BLaER1 (cell line): ENCODE measurements around the gene COL18A1.

Source experiments
- H3K27ac ChIP-seq: shearing (Covaris generic); formaldehyde crosslinking; 2 replicates; pipeline ENCODE4 v1.8.1; 2022
- H3K27me3 ChIP-seq: shearing (Covaris generic); formaldehyde crosslinking; 2 replicates; pipeline ENCODE4 v1.8.1; 2022
- H3K36me3 ChIP-seq: shearing (Covaris generic); formaldehyde crosslinking; 2 replicates; pipeline ENCODE4 v1.8.1; 2022
- H3K4me1 ChIP-seq: shearing (Covaris generic); formaldehyde crosslinking; 2 replicates; pipeline ENCODE4 v1.8.1; 2022
- H3K4me2 ChIP-seq: shearing (Covaris generic); formaldehyde crosslinking; 2 replicates; pipeline ENCODE4 v1.8.1; 2022
- H3K4me3 ChIP-seq: shearing (Covaris generic); formaldehyde crosslinking; 2 replicates; pipeline ENCODE4 v1.8.1; 2022
- H3K9ac ChIP-seq: shearing (Covaris generic); formaldehyde crosslinking; 2 replicates; pipeline ENCODE4 v1.8.1; 2022
- H3K9me3 ChIP-seq: shearing (Covaris generic); formaldehyde crosslinking; 2 replicates; pipeline ENCODE4 v1.8.1; 2022
- H4K20me1 ChIP-seq: shearing (Covaris generic); formaldehyde crosslinking; 2 replicates; pipeline ENCODE4 v1.8.1; 2022
- Cebpa-rat ChIP-seq: shearing (Covaris generic); IDR thresholded peaks from 2 replicates; pipeline ENCODE4 v1.8.1; 2022

COL18A1 gene

DNA sequence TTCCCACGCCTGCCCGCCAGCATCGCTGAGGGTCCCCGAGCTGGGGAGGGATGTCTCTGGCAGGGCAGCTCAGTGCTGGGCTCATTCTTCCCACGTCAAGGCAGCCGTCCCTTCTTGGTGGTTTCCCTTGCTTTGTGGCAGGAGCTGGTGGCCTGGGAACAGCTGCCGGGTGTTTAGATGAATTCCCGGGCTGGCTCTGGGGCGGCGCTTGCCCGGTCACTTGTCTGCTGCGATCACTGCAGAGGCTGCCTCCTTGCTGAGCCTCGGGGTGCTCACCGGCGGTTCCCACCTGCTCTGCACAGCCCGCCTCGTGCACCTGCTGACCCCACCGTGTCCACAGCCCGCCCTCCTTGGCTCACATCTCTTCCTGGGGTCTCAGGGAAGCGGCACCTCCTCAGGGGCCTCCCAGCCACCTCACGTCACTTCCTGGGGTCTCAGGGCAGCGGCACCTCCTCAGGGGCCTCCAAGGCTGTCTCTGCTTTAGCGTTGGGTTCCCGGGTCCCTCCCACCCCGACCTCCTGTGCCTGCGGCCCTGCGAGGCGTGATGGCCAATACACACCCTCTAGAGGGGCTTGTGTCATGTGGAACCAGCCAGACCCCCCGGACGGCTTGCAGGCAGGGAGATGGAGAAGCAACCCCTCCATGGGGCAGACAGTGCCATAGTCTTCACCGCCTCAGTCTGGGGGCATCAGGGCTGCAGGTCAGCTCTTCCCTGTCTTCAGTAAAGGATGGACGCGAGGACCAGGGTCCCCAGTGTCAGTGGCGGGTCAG is 13.5 kb downstream of the COL18A1 start:
- Histone ChIP-seq H3K27ac (no peak overlapping the region), H3K9me3 (no peaks in the 10 kb centered on the region), H3K27me3 (0 out of 2 replicates have a peak, but pooled peaks cover 10% of the 10 kb centered on the region), H3K4me3 (no peak overlapping the region), H3K4me2 (no peak overlapping the region), H4K20me1 (no peaks in the 10 kb centered on the region), H3K9ac (no peak overlapping the region), H3K4me1 (peaks cover 18% of the 10 kb centered on the region), H3K36me3 (no peaks in the 10 kb centered on the region)
- TF ChIP-seq Cebpa-rat, result no peak

DNA sequence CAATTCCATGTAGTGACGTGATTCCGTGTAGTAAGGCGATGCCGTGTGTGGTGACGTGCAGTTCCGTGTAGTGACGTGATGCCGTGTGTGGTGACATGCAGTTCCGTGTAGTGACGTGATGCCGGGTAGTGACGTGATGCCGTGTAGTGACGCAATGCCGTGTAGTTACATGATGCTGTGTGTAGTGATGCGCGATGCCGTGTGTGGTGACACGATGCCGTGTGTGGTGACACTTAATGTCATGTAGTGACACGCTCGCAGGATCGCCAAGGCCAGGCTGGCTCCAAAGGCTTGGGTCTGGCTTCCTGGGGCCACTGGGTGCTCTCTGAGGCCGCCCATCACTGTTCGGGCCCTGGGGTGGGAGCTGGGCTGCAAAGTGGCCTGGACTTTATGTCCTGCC is 14.2 kb downstream of the COL18A1 start:
- Histone ChIP-seq H3K36me3 (no peaks in the 10 kb centered on the region), H4K20me1 (no peaks in the 10 kb centered on the region), H3K9ac (no peak overlapping the region), H3K27me3 (0 out of 2 replicates have a peak, but pooled peaks cover 4% of the 10 kb centered on the region), H3K4me1 (peaks cover 18% of the 10 kb centered on the region), H3K9me3 (no peaks in the 10 kb centered on the region), H3K4me2 (no peak overlapping the region), H3K4me3 (no peak overlapping the region), H3K27ac (no peak overlapping the region)
- TF ChIP-seq Cebpa-rat, result no peak

DNA sequence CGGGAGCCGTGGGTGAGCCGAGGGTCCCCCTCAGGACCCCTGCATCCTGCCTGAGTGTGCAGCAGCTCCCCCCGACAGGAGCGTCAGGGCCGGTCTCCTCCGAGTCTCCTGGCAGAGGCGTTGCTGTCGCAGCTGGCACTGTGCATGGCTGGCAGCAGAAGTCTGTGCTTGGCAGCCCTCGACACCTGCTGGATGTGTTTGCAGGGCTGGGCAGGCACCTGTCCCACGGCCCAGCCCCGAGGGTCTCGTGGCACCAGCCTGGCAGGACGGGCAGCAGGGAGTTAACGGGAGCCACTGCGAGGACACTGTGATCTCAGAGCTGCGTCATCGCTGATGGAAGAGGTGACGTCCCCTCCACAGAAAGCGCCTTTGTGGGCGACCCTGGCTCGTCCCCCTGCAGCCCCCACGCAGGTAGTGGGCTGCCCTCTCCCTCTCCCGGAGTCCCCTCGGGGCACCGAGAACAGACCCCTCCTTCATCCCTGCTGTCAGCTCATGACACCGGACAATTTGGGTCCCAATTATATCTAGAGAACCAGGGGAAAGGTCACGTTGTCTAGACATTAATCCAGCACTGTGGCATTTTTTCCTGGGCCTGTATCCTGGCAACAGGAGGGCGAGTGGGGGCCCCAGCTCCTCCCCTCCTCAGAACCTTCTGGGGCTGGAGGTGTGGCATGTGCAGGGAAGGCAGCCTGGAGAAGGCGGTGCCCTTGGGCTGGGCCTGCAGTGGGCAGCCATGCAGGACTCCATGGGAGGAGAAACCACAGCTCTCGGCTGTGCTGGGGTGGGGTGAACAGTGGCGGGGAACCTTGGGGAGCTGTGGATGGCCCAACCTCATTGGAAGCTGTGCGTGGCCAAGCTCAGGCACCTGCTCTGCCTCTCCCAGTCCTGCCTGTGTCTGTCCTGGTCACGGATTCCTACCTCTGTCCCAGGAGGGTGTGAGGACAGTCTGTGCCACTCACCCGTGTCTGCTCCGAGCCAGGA is 15.4 kb downstream of the COL18A1 start:
- TF ChIP-seq Cebpa-rat, result no peak
- H3K4me2 ChIP-seq, result peak overlapping the region; percentile 62
- peaks cover 18% of the 10 kb centered on the region for H3K4me1 ChIP-seq
- H3K9ac ChIP-seq, result no peak overlapping the region
- H4K20me1 ChIP-seq, result no peaks in the 10 kb centered on the region
- H3K4me3 ChIP-seq, result no peak overlapping the region
- no peaks in the 10 kb centered on the region for H3K36me3 ChIP-seq
- H3K9me3 ChIP-seq, result no peaks in the 10 kb centered on the region
- no peak overlapping the region for H3K27ac ChIP-seq
- no peaks in the 10 kb centered on the region for H3K27me3 ChIP-seq

DNA sequence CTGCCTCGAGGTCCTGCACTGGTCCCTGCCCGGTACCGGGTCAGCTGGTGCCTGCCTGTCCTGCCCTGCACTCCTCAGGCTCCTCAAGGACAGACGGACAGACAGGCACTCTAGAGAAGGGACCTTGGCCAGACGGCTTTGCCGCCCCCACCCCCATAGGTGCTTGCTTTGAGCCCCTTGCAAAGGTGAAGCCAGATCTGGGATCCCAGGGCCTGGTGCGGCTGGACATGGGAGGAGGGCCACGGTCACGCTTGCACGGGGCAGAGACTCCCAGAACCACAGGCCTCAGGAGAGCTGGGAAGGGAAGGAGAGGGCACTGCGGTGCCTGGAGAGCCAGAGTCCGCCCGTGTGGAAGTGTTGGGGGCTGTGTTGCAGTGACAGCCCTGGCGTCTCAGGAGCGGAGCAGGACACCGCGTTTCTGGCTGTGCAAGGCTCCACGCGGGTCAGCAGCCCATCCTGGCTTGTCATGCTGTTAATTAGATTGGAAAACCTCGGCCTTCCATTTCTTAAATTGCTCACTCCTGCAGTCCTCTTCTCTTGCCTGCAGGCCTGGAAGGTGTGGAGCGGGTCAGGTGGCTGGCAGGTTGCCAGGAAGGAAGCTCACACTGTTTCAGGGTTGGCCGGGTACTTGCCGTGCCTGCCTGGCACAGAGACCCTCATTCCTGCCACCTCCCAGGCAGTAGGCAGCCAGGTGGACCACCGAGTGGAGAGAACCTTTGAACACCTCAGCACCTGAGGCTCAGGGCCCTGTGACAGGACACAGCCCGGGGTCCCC is 16.3 kb downstream of the COL18A1 start:
- no peak for TF ChIP-seq Cebpa-rat
- Histone ChIP-seq H3K4me2 (peak overlapping the region; percentile 62), H3K4me3 (no peak overlapping the region), H3K27me3 (no peaks in the 10 kb centered on the region), H4K20me1 (no peaks in the 10 kb centered on the region), H3K27ac (no peak overlapping the region), H3K9ac (no peak overlapping the region), H3K9me3 (no peaks in the 10 kb centered on the region), H3K4me1 (peaks cover 18% of the 10 kb centered on the region), H3K36me3 (no peaks in the 10 kb centered on the region)

- TF ChIP-seq Cebpa-rat, result no peak
- Histone ChIP-seq H3K4me3 (no peak overlapping the region), H4K20me1 (no peaks in the 10 kb centered on the region), H3K4me1 (peaks cover 18% of the 10 kb centered on the region), H3K36me3 (no peaks in the 10 kb centered on the region), H3K4me2 (peak overlapping the region; percentile 62; the same call in 1 of the 2 replicates), H3K27me3 (no peaks in the 10 kb centered on the region), H3K27ac (no peak overlapping the region), H3K9ac (no peak overlapping the region), H3K9me3 (no peaks in the 10 kb centered on the region)
Measured at GRCh38 chr21:45421846-45422775, 17.1 kb downstream of the COL18A1 start.

DNA sequence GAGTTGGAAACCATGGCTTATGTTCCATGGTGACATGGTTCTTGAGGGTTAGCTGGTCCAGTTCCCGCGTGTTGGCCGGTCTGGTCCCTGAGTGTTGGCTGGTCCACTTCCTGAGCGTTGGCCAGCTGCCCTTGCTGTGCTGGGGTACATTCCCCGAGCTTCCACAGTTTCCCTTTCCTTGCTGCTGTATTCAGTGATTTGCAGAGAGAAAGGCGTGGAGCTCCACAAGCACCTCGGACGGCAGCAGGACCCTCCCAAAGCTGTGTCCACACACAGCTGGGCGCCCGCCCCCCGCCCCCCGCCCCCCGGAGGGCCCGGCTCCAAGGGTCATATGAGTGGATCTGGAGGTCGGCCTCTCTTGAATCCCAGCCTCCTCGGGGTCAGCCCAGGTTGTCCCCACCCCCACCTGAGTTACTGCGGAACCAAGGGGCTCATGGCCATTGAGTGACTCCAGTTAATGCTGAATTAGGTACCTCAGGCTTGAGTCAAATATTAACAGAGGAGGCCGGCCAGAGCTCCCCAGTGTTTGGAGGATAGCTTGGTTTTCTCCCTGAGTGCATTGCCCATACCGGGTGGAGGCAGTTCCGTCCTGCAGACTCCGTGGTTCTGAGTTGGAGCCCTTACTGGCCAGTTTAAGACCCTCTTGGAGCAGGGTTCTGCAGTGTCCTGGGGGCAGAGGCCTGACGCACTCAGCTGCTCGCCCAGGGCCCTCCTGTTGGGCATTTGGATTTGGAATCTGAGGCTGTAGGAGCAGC is 18.4 kb downstream of the COL18A1 start:
- no peak overlapping the region for H3K9ac ChIP-seq
- H3K4me1 ChIP-seq, result peaks cover 18% of the 10 kb centered on the region
- no peaks in the 10 kb centered on the region for H4K20me1 ChIP-seq
- no peak for TF ChIP-seq Cebpa-rat
- no peaks in the 10 kb centered on the region for H3K27me3 ChIP-seq
- no peak overlapping the region for H3K4me3 ChIP-seq
- H3K9me3 ChIP-seq, result no peaks in the 10 kb centered on the region
- no peak overlapping the region for H3K27ac ChIP-seq
- H3K36me3 ChIP-seq, result no peaks in the 10 kb centered on the region
- no peak overlapping the region for H3K4me2 ChIP-seq

DNA sequence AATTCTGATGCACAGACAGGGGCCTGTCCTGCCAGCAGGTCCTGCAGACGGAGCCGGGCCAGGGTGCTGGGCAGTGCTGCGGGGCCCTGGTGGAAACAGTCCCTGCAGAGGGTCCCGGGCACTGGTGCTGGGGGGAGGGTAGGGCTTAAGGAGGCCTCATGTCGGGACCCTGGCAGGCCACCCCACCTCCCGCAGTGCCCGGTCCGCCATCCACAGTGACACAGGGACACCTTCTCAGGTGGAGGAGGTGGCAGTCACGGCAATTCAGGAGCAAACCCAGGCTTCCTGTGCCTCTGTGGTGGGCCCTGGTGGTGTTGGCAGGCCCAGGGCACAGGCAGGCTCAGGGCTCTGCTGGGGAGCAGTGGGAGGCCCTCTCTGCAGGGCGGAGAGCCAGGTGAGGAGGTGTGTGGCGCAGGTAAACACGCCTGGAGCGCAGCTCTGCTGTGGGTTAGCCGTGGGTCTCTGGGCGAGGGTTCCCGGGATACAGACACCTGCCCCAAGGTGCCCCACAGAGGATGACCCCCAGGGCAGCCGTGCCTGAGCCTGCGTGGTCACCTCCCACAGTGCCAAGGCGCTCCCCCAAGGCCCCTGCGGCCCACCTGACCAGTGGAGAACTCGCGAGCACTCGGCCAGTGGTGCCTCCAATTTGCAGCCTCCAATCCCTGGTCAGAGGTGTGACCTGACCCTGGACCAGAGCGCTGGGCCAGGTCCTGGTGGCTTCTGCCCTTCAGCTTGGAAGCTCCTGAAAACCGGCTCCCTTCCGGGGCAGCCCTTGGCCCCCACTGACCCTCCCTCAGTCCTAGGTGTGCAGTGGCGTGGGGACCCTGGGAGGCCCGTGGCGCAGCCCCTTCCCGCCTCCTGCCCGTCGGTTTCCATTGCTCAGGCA is 19.2 kb downstream of the COL18A1 start:
- no peak overlapping the region for H3K4me2 ChIP-seq
- H3K36me3 ChIP-seq, result no peaks in the 10 kb centered on the region
- H3K27ac ChIP-seq, result no peak overlapping the region
- no peaks in the 10 kb centered on the region for H4K20me1 ChIP-seq
- no peak overlapping the region for H3K4me3 ChIP-seq
- H3K4me1 ChIP-seq, result peaks cover 18% of the 10 kb centered on the region
- TF ChIP-seq Cebpa-rat, result no peak
- H3K9me3 ChIP-seq, result no peaks in the 10 kb centered on the region
- H3K27me3 ChIP-seq, result no peaks in the 10 kb centered on the region
- H3K9ac ChIP-seq, result no peak overlapping the region
